Adrenal gland (tissue), 12 donors: Measurements from ENCODE around the gene INF2. TPM values are rescaled to one million over a fixed set of nuclear protein-coding genes. Genes with fewer than 3 reads are reported as not detected.

Experiments used
- DNase-seq, 7 donors: peaks; one replicate each; pipeline ENCODE4 v3.0.0-alpha.2; 2019 to 2020
- H3K27ac ChIP-seq, 5 donors: fragments of 200-600 bp; sonication (generic) in 4 of 5; 1 replicate in 3 of 5; 2 replicates in 2 of 5; pipeline versions ENCODE4 v1.5.1 to v1.8.0; 2016 to 2020; ENCODE audit warnings: mild to moderate bottlenecking in 1 of 5
- H3K27me3 ChIP-seq: fragments of 200-600 bp; 2 replicates; pipeline ENCODE4 v1.8.0; 2021
- H3K36me3 ChIP-seq, 2 donors: fragments of 200-600 bp; replicated peaks in 1 of 2; 1 replicate in 1 of 2; 2 replicates in 1 of 2; pipeline versions ENCODE4 v1.5.1 to v1.8.0; 2018 to 2022
- H3K4me1 ChIP-seq, 2 donors: fragments of 200-600 bp; replicated peaks in 1 of 2; 1 replicate in 1 of 2; 2 replicates in 1 of 2; pipeline versions ENCODE4 v1.5.1 to v1.8.0; 2018 to 2021
- H3K4me3 ChIP-seq, 4 donors: fragments of 200-600 bp; sonication (generic) in 3 of 4; one replicate each; pipeline ENCODE4 v1.5.1; 2016 to 2018
- H3K9me3 ChIP-seq, 3 donors: fragments of 200-600 bp; sonication (generic) in 1 of 3; replicated peaks in 1 of 3; 1 replicate in 2 of 3; 2 replicates in 1 of 3; pipeline versions ENCODE4 v1.5.1 to v1.8.0; 2016 to 2021
- CTCF ChIP-seq, 6 experiments: fragments of 450-650 bp in 4 of 6; fragments of 200-600 bp in 2 of 6; sonication (generic) in 1 of 6; IDR thresholded peaks; 1 replicate in 5 of 6; 2 replicates in 1 of 6; pipeline versions ENCODE4 v1.5.1 to v1.8.0; 2016 to 2021; ENCODE audit warnings: antibody characterized with exemption in 6 of 6, mild to moderate bottlenecking in 2 of 6, moderate library complexity in 1 of 6
- POLR2A ChIP-seq, 2 donors: fragments of 450-650 bp; IDR thresholded peaks; one replicate each; pipeline ENCODE4 v1.6.1; 2017; ENCODE audit warnings: antibody characterized with exemption in 2 of 2, mild to moderate bottlenecking in 2 of 2, moderate library complexity in 1 of 2
- WGBS, 4 donors: extraction: QIAGEN DNeasy Blood & Tissue Kit in 2 of 4; methylation state at CpG; one replicate each; pipeline versions ENCODE4 v1.1.5 to v1.1.7; 2013 to 2017; 5-methylcytosine and 5-hydroxymethylcytosine counted together
- intact Hi-C, 2 donors: fragments of 100-400 bp; cut with DNase I; formaldehyde crosslinking; loops; one replicate each; pipeline versions ENCODE4 v1.14.1 to v1.15.0; 2022 to 2023
- polyA plus RNA-seq, 3 donors: library from polyadenylated mRNA; stranded (reverse); fragments of 200-250 nt in 2 of 3; fragments of 350-450 nt in 1 of 3; fragmentation: Illumina TruSeq in 1 of 3; extraction: RNeasy Lipid Tissue Mini Kit (QIAGEN cat#74804) in 1 of 3; gene quantifications; one replicate each; pipeline ENCODE4 v1.2.3, GENCODE V29; 2013 to 2014
- total RNA-seq, 9 donors: library from RNA; depleted of rRNA in 4 of 9; stranded (reverse); fragments of >200 nt in 4 of 9; fragments of 120-200 nt in 1 of 9; fragmentation: NEBNext Ultra II Directional in 1 of 9; extraction: Animal tissue kit (Norgen Biotek cat#: 25700) in 1 of 9; gene quantifications; one replicate each; pipeline versions ENCODE4 v1.1.0 to v1.2.4, GENCODE V29; 2013 to 2023
- donor health status: healthy with polysubstance abuse.
- donor health status: Bipolar disorder and iron deficiency.
- donor health status: DM: yes; HTN: yes; CAD: no.
- donor health status: DM: no; HTN: no; CAD: no.
- donor health status: DM: no; HTN: no; CAD: no.
- donor health status: DM: yes; HTN: yes; CAD: no.

INF2 gene
- total and polyA plus RNA-seq, 12 donors = 8.4 to 217 (median 62.0) TPM

GRCh38 chr14:104684449-104684821, 5.0 kb upstream of the INF2 start:
- H3K4me1 ChIP-seq = peaks cover 42 to 51% of the 10 kb centered on the region in 2 donors
- no peak for DNase-seq
- TF ChIP-seq POLR2A (IDR thresholded peaks at IDR 0.05) (no peak), CTCF (IDR thresholded peaks at IDR 0.05) (no peak)
- intact Hi-C loops = no loop called here
- H3K36me3 ChIP-seq = no peaks in the 10 kb centered on the region
- H3K9me3 ChIP-seq = no peaks in the 10 kb centered on the region
- whole genome bisulfite sequencing, 4 donors = 94 to 97% (median 96%) methylated on average over 10 of the region's 10 CpGs
- no peak overlapping the region for H3K4me3 ChIP-seq
- no peaks in the 10 kb centered on the region for H3K27me3 ChIP-seq
- no peak overlapping the region for H3K27ac ChIP-seq

- H3K27ac ChIP-seq = no peak overlapping the region
- H3K9me3 ChIP-seq = no peaks in the 10 kb centered on the region
- DNase-seq = no peak
- TF ChIP-seq POLR2A (IDR thresholded peaks at IDR 0.05) = no peak
- H3K4me3 ChIP-seq = no peak overlapping the region
- intact Hi-C loops = no loop called here
- H3K36me3 ChIP-seq = no peaks in the 10 kb centered on the region
- peaks cover 42 to 46% of the 10 kb centered on the region in 2 donors for H3K4me1 ChIP-seq
- no peaks in the 10 kb centered on the region for H3K27me3 ChIP-seq
- WGBS, 4 donors = 78 to 92% (median 84%) methylated on average over 3 to 4 of the region's 4 CpGs
Observed at GRCh38 chr14:104685216-104685997, 4.0 kb upstream of the INF2 start.

GRCh38 chr14:104685998-104686610, 3.3 kb upstream of the INF2 start:
- Histone ChIP-seq H3K27ac (no peak overlapping the region), H3K27me3 (no peaks in the 10 kb centered on the region), H3K9me3 (no peaks in the 10 kb centered on the region), H3K36me3 (no peaks in the 10 kb centered on the region), H3K4me3 (no peak overlapping the region), H3K4me1 (peaks cover 35 to 46% of the 10 kb centered on the region in 2 donors)
- intact Hi-C loops = no loop called here
- TF ChIP-seq POLR2A (IDR thresholded peaks at IDR 0.05) = no peak
- no peak for TF ChIP-seq CTCF (IDR thresholded peaks at IDR 0.05)
- 90 to 96% (median 95%) methylated on average over 2 of the region's 2 CpGs for WGBS, 4 donors
- DNase-seq = no peak

- no peaks in the 10 kb centered on the region for H3K36me3 ChIP-seq
- H3K4me3 ChIP-seq = no peak overlapping the region
- H3K4me1 ChIP-seq = peaks cover 29 to 46% of the 10 kb centered on the region in 2 donors
- DNase-seq = no peak
- no peaks in the 10 kb centered on the region for H3K27me3 ChIP-seq
- 78 to 83% (median 79%) methylated on average over 11 to 20 of the region's 20 CpGs for WGBS, 4 donors
- H3K27ac ChIP-seq = peak overlapping the region in 2 of 5 donors; percentile 88 to 94
- H3K9me3 ChIP-seq = no peaks in the 10 kb centered on the region
- TF ChIP-seq CTCF (IDR thresholded peaks at IDR 0.05) (no peak), POLR2A (IDR thresholded peaks at IDR 0.05) (no peak)
- intact Hi-C loops = no loop called here
Observed at GRCh38 chr14:104686624-104687517, 2.5 kb upstream of the INF2 start.
